Peyer's patch (tissue), 4 donors: ENCODE measurements around the gene ATOH8.

Experiments
- POLR2A ChIP-seq, 2 donors: fragments of 450-650 bp; IDR thresholded peaks; one replicate each; pipeline ENCODE4 v1.5.1; 2017; ENCODE audit warnings: antibody characterized with exemption in 2 of 2, mild to moderate bottlenecking in 2 of 2, moderate library complexity in 2 of 2
- TF ChIP-seq, protein P1 (sequence below), 6 experiments: fragments of 450-650 bp in 4 of 6; fragments of 200-600 bp in 2 of 6; sonication (generic) in 1 of 6; IDR thresholded peaks; one replicate each; pipeline ENCODE4 v1.5.1; 2017 to 2019; ENCODE audit warnings: antibody characterized with exemption in 6 of 6, mild to moderate bottlenecking in 3 of 6, moderate library complexity in 1 of 6

DNA sequence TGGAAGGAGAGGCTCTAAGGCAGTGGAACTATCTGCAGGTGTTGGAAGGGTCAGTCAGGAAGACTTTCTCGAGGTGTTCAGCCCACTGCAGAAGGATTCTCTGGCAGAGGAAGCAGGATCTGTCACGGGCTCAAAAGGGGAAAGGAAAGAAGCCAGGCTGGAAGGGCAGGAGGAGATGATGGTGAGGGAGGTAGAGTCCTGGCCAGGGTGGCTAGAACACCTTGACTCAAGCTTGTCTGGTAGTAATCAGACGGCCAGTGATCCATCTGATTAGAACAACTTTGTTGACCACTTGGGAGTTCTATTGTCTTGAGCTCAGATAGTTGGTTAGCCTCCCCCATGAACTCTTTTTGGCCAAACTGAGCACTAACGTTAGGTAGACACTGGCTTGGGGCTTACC lies 9.7 kb upstream of the ATOH8 start:
- TF ChIP-seq, protein P1, sequence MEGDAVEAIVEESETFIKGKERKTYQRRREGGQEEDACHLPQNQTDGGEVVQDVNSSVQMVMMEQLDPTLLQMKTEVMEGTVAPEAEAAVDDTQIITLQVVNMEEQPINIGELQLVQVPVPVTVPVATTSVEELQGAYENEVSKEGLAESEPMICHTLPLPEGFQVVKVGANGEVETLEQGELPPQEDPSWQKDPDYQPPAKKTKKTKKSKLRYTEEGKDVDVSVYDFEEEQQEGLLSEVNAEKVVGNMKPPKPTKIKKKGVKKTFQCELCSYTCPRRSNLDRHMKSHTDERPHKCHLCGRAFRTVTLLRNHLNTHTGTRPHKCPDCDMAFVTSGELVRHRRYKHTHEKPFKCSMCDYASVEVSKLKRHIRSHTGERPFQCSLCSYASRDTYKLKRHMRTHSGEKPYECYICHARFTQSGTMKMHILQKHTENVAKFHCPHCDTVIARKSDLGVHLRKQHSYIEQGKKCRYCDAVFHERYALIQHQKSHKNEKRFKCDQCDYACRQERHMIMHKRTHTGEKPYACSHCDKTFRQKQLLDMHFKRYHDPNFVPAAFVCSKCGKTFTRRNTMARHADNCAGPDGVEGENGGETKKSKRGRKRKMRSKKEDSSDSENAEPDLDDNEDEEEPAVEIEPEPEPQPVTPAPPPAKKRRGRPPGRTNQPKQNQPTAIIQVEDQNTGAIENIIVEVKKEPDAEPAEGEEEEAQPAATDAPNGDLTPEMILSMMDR (IDR thresholded peaks at IDR 0.05) = no peak
- TF ChIP-seq POLR2A (IDR thresholded peaks at IDR 0.05) = no peak
